Uterus (tissue), 4 donors: ENCODE results near the gene JTB. TPM values are rescaled to one million over a fixed set of nuclear protein-coding genes. Genes with fewer than 3 reads are reported as not detected.

ENCODE experiments used
- DNase-seq, 2 donors: peaks; one replicate each; pipeline ENCODE4 v3.0.0-alpha.2; 2019 to 2020
- H3K27ac ChIP-seq, 2 donors: fragments of 200-600 bp; sonication (generic); 1 replicate in 1 of 2; 2 replicates in 1 of 2; pipeline ENCODE4 v1.5.1; 2016 to 2018
- H3K27me3 ChIP-seq, 2 donors: fragments of 200-600 bp; sonication (generic); one replicate each; pipeline ENCODE4 v1.5.1; 2018 to 2019; ENCODE audit warnings: control low read depth in 1 of 2
- H3K36me3 ChIP-seq, 2 donors: fragments of 200-600 bp; sonication (generic); one replicate each; pipeline ENCODE4 v1.5.1; 2019; ENCODE audit warnings: control low read depth in 1 of 2
- H3K4me1 ChIP-seq, 2 donors: fragments of 200-600 bp; sonication (generic); one replicate each; pipeline ENCODE4 v1.5.1; 2018 to 2019; ENCODE audit warnings: control low read depth in 1 of 2
- H3K4me3 ChIP-seq, 2 donors: fragments of 200-600 bp; sonication (generic); 1 replicate in 1 of 2; 2 replicates in 1 of 2; pipeline ENCODE4 v1.5.1; 2018 to 2019; ENCODE audit warnings: mild to moderate bottlenecking in 1 of 2
- H3K9me3 ChIP-seq, 2 donors: fragments of 200-600 bp; sonication (generic); one replicate each; pipeline ENCODE4 v1.5.1; 2019; ENCODE audit warnings: control low read depth in 1 of 2
- POLR2A ChIP-seq, 2 donors: fragments of 450-650 bp; IDR thresholded peaks; one replicate each; pipeline ENCODE4 v1.6.1; 2016; ENCODE audit warnings: antibody characterized with exemption in 2 of 2, mild to moderate bottlenecking in 1 of 2, moderate library complexity in 1 of 2
- intact Hi-C: fragments of 100-400 bp; cut with DNase I; formaldehyde crosslinking; loops from one replicate; pipeline ENCODE4 v1.15.1; 2023; ENCODE audit warnings: low total_unique reads
- total RNA-seq, 4 donors: library from RNA; depleted of rRNA in 3 of 4; stranded (reverse); fragments of >200 nt in 3 of 4; gene quantifications; one replicate each; pipeline versions ENCODE4 v1.1.0 to v1.2.4, GENCODE V29; 2014 to 2023
- TF ChIP-seq, protein P1 (sequence below), 4 experiments: fragments of 200-600 bp in 2 of 4; fragments of 450-650 bp in 2 of 4; sonication (generic) in 2 of 4; IDR thresholded peaks; one replicate each; pipeline ENCODE4 v1.5.1; 2016 to 2019; ENCODE audit warnings: antibody characterized with exemption in 4 of 4, mild to moderate bottlenecking in 2 of 4, moderate library complexity in 1 of 4
- donor health status: DM: yes; HTN: yes; CAD: no.

The JTB gene
- total RNA-seq, 4 donors from 2014 or later = 91.1 to 253 (median 175) TPM

DNA sequence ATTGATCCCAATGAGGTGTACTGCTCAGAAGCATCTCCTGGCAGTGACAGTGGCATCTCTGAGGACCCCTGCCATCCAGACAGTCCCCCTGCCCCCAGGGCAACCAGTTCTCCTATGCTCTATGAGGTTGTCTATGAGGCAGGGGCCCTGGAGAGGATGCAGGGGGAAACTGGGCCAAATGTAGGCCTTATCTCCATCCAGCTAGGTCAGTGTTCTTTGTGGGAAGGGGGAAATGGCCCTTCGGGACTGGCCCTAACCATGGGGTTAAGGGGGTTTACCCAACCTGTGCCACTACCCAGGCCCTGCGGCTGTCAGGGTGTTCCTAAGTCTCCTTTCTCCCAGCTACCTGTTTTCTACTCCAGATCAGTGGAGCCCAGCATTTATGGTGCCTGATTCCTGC lies 8.5 kb downstream of the JTB start:
- no peak overlapping the region for H3K4me3 ChIP-seq
- intact Hi-C loops = no loop called here
- DNase-seq = no peak

DNA sequence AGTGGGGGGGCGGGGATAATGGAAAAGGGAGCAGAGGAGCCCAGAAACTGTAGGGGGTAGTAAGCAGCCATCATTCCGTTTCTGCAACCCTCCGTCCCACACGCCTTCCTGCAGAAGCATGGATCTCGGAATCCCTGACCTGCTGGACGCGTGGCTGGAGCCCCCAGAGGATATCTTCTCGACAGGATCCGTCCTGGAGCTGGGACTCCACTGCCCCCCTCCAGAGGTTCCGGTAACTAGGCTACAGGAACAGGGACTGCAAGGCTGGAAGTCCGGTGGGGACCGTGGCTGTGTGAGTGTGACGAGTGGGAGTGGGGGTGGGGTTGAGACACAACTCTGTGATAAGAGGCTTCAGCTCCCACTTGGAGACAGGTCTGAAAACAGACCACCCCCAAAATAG lies 9.1 kb downstream of the JTB start:
- Histone ChIP-seq H3K27me3 (no peaks in the 10 kb centered on the region), H3K36me3 (no peaks in the 10 kb centered on the region), H3K4me1 (peaks cover 0 to 3% of the 10 kb centered on the region in 2 donors), H3K27ac (peak overlapping the region; percentile 89 to 91), H3K9me3 (no peaks in the 10 kb centered on the region), H3K4me3 (peak overlapping the region; percentile 55 to 74)
- intact Hi-C loops = no loop called here
- no peak for TF ChIP-seq POLR2A (IDR thresholded peaks at IDR 0.05)
- TF ChIP-seq, protein P1, sequence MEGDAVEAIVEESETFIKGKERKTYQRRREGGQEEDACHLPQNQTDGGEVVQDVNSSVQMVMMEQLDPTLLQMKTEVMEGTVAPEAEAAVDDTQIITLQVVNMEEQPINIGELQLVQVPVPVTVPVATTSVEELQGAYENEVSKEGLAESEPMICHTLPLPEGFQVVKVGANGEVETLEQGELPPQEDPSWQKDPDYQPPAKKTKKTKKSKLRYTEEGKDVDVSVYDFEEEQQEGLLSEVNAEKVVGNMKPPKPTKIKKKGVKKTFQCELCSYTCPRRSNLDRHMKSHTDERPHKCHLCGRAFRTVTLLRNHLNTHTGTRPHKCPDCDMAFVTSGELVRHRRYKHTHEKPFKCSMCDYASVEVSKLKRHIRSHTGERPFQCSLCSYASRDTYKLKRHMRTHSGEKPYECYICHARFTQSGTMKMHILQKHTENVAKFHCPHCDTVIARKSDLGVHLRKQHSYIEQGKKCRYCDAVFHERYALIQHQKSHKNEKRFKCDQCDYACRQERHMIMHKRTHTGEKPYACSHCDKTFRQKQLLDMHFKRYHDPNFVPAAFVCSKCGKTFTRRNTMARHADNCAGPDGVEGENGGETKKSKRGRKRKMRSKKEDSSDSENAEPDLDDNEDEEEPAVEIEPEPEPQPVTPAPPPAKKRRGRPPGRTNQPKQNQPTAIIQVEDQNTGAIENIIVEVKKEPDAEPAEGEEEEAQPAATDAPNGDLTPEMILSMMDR (IDR thresholded peaks at IDR 0.05) = no peak
- no peak for DNase-seq

More for the DNA sequence above, 8.5 kb downstream of the JTB start:
- peaks cover 0 to 3% of the 10 kb centered on the region in 2 donors for H3K4me1 ChIP-seq
- no peak for TF ChIP-seq POLR2A (IDR thresholded peaks at IDR 0.05)
- TF ChIP-seq, protein P1 (IDR thresholded peaks at IDR 0.05) = no peak
- H3K9me3 ChIP-seq = no peaks in the 10 kb centered on the region
- no peaks in the 10 kb centered on the region for H3K27me3 ChIP-seq
- H3K36me3 ChIP-seq = no peaks in the 10 kb centered on the region
- H3K27ac ChIP-seq = no peak overlapping the region

DNA sequence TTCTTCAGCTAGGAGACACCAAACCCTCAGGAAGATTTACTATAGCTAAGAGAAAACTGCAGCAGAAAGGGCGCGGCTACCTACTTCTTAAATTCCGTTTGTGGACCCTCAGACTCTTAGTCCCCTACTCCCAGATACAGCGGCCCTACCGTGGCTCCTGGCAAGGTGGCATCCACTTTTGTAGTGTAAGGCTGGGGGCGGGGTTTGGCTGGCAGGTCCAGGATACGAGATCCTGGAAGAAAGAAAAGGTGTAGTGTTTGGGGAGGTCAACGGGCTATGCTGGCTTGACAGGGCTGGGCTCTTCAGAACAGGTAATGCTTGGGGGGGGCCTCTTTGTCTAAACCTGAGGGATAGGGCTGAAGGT lies 9.5 kb downstream of the JTB start:
- intact Hi-C loops = no loop called here
- Histone ChIP-seq H3K9me3 (no peaks in the 10 kb centered on the region), H3K27ac (peak overlapping the region; percentile 89 to 91), H3K27me3 (no peaks in the 10 kb centered on the region), H3K4me1 (peaks cover 0 to 3% of the 10 kb centered on the region in 2 donors), H3K4me3 (peak overlapping the region; percentile 55 to 74), H3K36me3 (no peaks in the 10 kb centered on the region)
- TF ChIP-seq, protein P1 (IDR thresholded peaks at IDR 0.05) = no peak
- TF ChIP-seq POLR2A (IDR thresholded peaks at IDR 0.05) = no peak
- peak; percentile 47 to 59 for DNase-seq

DNA sequence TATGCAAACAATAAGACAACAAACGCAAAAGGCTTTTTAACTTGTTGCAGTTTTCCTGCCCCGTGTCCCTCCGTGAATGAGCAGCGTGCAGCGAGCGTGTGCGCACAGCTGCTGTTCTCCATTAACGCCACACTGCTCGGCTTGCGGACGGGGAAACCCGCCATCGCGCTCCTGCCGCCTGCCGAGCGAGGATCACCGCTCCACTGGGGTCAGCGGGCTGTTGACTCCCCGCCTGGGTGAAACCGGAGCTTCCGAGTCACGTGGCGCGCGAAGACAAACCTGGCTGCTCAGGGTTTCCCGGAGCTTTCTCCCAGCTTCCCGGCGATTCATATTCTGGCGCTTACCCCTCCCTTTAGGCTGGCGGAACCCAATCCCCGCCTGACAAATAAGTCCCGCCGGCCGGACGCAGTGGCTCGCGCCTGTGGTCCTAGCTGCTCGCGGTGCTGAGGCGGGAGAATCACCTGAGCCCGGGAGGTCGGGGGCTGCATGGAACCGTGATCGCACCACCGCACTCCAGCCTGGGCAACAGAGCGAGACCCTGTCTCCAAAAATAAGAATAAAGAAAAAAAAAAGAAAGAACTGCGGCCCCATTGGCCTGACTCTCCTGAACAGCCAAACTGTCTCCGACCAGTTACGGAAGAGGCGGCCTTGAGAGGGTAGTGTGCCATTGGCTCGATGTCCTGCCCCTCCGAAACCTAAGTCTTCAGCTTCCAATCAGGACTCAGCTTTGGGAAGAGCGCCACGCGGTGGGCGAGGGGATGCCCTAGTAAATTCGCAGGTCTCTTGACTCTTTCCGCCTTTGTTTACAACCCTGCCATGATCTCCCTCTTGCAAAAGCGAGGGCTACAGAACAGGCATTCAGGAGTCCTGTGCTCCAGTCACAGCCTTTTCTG lies 10.1 kb downstream of the JTB start, which contains the start of gene CREB3L4:
CREB3L4 (plus strand) TSS at position 796 of the 893 bp plus-strand sequence. CDS start 624 bp downstream, outside the sequence.
- Histone ChIP-seq H3K4me1 (peaks cover 3 to 5% of the 10 kb centered on the region in 2 donors), H3K4me3 (peak within 1 kb of the TSS; percentile 55 to 74), H3K9me3 (no peaks in the 10 kb centered on the region), H3K27me3 (no peaks in the 10 kb centered on the region), H3K36me3 (no peaks in the 10 kb centered on the region), H3K27ac (peak within 1 kb of the TSS; percentile 89 to 91)
- DNase-seq = peak; percentile 90 to 94
- intact Hi-C loops = no loop called here
- TF ChIP-seq POLR2A (IDR thresholded peaks at IDR 0.05) = peak; percentile 83 to 84
- TF ChIP-seq, protein P1 (IDR thresholded peaks at IDR 0.05) = peak in 3 of 4 experiments; percentile 38 to 42 (median 42)

DNA sequence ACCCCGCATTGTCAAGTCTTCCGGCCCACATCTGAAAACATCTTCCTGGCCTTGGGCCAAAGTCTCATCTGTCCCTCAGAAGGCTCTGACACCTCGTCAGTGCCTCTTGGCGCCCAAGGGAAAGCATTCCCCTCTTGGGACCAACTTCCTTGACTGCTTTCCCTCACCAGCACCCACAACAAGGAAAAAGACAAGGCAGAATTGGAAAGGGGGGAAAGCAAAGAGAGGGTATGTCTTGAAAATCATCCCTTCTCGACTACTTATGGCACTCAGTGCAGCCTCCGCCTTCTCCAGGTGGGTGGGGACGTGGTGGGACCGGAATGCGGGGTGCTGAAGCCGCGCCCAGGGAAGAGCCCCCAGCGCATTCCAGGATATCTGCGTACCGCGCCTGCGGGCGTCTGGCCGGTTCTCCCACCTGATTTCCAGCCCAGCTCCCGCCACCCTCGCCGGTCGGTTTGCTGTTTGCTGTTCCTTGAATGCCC lies 13.6 kb downstream of the JTB start:
- no peaks in the 10 kb centered on the region for H3K36me3 ChIP-seq
- H3K4me1 ChIP-seq = peaks cover 3 to 15% of the 10 kb centered on the region in 2 donors
- no peaks in the 10 kb centered on the region for H3K27me3 ChIP-seq
- H3K27ac ChIP-seq = peak overlapping the region; percentile 95 to 96
- intact Hi-C loops = no loop called here
- TF ChIP-seq, protein P1 (IDR thresholded peaks at IDR 0.05) = no peak
- TF ChIP-seq POLR2A (IDR thresholded peaks at IDR 0.05) = no peak
- no peaks in the 10 kb centered on the region for H3K9me3 ChIP-seq
- peak overlapping the region; percentile 68 to 86 for H3K4me3 ChIP-seq
- peak in 1 of 2 donors; percentile 48 for DNase-seq
